MM.1S (cell line): ENCODE results near the gene HOXB6.

Source experiments
- CTCF ChIP-seq: fragments of 300-600 bp; sonication (generic); IDR thresholded peaks from 2 replicates; pipeline ENCODE4 v1.5.1; 2016; ENCODE audit warnings: antibody characterized with exemption, low read length, mixed read lengths
- EZH2 ChIP-seq: fragments of 300-600 bp; sonication (generic); optimal IDR thresholded peaks from 2 replicates; pipeline ENCODE3; 2017; ENCODE audit warnings: low read depth, mild to moderate bottlenecking, antibody characterized with exemption, low read length, mixed read lengths
- EZH2phosphoT487 ChIP-seq: fragments of 300-600 bp; sonication (generic); IDR thresholded peaks from 2 replicates; pipeline ENCODE4 v1.6.1; 2018; ENCODE audit warnings: antibody characterized with exemption, low read length

GRCh38 chr17:48558057-48558830 lies 46.5 kb downstream of the HOXB6 start:
- TF ChIP-seq CTCF: no peak
- no peak for TF ChIP-seq EZH2
- no peak for TF ChIP-seq EZH2phosphoT487
